Urinary bladder (tissue), 4 donors: Measurements from ENCODE around the gene PLD1. TPM values are rescaled to one million over a fixed set of nuclear protein-coding genes. Genes with fewer than 3 reads are reported as not detected.

Source experiments
- DNase-seq: peaks from one replicate; pipeline ENCODE4 v3.0.0-alpha.2; 2015; ENCODE audit errors: extremely low spot score
- H3K27ac ChIP-seq: one replicate; pipeline ENCODE4 v1.5.1; 2013; ENCODE audit warnings: low read depth, mild to moderate bottlenecking, moderate library complexity
- H3K36me3 ChIP-seq: one replicate; pipeline ENCODE4 v1.6.1; 2013; ENCODE audit warnings: mild to moderate bottlenecking, moderate library complexity; ENCODE audit not compliant: insufficient read depth
- H3K4me1 ChIP-seq: one replicate; pipeline ENCODE4 v1.6.1; 2013; ENCODE audit warnings: mild to moderate bottlenecking, moderate library complexity; ENCODE audit not compliant: insufficient read depth
- H3K4me3 ChIP-seq: one replicate; pipeline ENCODE4 v1.5.1; 2013; ENCODE audit warnings: low read depth, low read length
- WGBS: extraction: QIAGEN DNeasy Blood & Tissue Kit; methylation state at CpG from one replicate; pipeline ENCODE4 v1.1.7; 2013; 5-methylcytosine and 5-hydroxymethylcytosine counted together
- polyA plus RNA-seq: library from polyadenylated mRNA; stranded (reverse); fragments of 200-250 nt; gene quantifications from one replicate; pipeline ENCODE4 v1.2.3, GENCODE V29; 2013
- total RNA-seq: library from RNA; depleted of rRNA; stranded (reverse); fragments of >200 nt; gene quantifications from one replicate; pipeline ENCODE4 v1.2.3, GENCODE V29; 2014
- donor health status: healthy with polysubstance abuse.
- donor health status: healthy.

Gene PLD1
- total and polyA plus RNA-seq, 2 donors = 3.5 to 43.3 TPM

GRCh38 chr3:171833789-171834460 is 23.6 kb upstream of the PLD1 start:
- H3K36me3 ChIP-seq = no peaks in the 10 kb centered on the region
- no peak for DNase-seq
- H3K27ac ChIP-seq = no peak overlapping the region
- no peak overlapping the region for H3K4me3 ChIP-seq
- H3K4me1 ChIP-seq = no peaks in the 10 kb centered on the region
- 24% methylated on average over 3 of the region's 3 CpGs for WGBS

DNA sequence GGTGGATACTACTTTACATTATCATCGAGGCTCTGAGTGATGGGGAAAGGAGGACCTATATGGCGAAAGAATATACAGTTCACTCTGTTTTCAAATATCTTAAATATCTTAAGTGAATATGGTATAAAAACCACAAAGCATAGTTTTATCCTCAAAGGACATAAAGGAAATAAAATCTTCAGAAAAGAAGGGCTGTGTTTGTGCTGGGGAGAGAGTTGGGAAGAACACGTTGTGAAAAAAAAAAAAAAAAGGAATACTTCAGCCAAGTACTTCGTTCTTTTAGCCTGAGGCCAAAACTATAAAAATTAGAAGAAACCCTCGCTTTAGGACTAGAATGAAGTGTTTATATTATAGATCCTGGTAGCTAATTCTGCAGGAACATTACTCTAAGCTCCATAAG is 22.7 kb upstream of the PLD1 start:
- Histone ChIP-seq H3K4me1 (no peaks in the 10 kb centered on the region), H3K36me3 (no peaks in the 10 kb centered on the region), H3K27ac (no peak overlapping the region), H3K4me3 (no peak overlapping the region)
- no peak for DNase-seq
- WGBS = 43% methylated on average over 5 of the region's 5 CpGs

DNA sequence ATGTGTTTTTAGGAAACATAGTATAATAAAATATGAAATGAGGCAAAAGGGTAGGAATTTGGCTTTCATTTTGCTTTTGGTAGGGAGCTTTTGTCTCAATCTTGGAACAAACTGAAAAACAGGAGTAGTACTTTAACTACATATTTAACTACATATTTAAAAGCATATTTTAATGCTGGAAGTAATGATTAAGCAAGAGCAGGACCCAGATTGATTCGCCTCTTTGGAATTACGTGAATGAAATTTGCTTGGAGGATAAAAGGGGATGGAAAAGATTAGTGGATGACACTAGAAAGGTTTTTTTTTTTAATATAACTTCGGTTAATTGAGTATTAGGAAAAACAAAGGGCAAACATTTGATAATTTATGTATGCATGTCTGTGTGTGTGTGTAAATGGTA is 21.7 kb upstream of the PLD1 start:
- WGBS = 80% methylated on average over 3 of the region's 3 CpGs
- H3K4me1 ChIP-seq = no peaks in the 10 kb centered on the region
- no peak for DNase-seq
- H3K36me3 ChIP-seq = no peaks in the 10 kb centered on the region
- no peak overlapping the region for H3K4me3 ChIP-seq
- H3K27ac ChIP-seq = no peak overlapping the region

DNA sequence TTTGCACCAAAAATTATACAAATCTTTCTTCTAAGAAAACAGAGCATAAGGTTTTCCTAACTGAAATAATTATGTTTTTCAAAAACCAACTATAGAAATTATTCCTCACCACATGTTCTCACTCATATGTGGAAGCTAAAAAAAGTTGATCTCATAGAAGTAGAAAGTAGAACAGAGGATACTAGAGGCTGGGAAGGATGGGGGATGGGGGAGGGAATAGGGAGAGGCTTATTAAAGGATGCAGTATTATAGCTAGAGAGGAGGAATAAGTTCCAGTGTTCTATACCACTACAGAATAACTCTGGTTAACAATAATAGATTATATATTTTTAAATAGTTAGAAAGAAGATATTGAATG is 20.2 kb upstream of the PLD1 start:
- no peaks in the 10 kb centered on the region for H3K36me3 ChIP-seq

GRCh38 chr3:171829841-171830517 is 19.7 kb upstream of the PLD1 start:
- no peaks in the 10 kb centered on the region for H3K36me3 ChIP-seq
- H3K4me1 ChIP-seq = no peaks in the 10 kb centered on the region
- DNase-seq = no peak
- H3K4me3 ChIP-seq = no peak overlapping the region
- WGBS = 21% methylated on average over 6 of the region's 6 CpGs
- H3K27ac ChIP-seq = no peak overlapping the region

More for the DNA sequence above, 20.2 kb upstream of the PLD1 start:
- Histone ChIP-seq H3K4me1 (no peaks in the 10 kb centered on the region), H3K4me3 (no peak overlapping the region), H3K27ac (no peak overlapping the region)
- DNase-seq = no peak

DNA sequence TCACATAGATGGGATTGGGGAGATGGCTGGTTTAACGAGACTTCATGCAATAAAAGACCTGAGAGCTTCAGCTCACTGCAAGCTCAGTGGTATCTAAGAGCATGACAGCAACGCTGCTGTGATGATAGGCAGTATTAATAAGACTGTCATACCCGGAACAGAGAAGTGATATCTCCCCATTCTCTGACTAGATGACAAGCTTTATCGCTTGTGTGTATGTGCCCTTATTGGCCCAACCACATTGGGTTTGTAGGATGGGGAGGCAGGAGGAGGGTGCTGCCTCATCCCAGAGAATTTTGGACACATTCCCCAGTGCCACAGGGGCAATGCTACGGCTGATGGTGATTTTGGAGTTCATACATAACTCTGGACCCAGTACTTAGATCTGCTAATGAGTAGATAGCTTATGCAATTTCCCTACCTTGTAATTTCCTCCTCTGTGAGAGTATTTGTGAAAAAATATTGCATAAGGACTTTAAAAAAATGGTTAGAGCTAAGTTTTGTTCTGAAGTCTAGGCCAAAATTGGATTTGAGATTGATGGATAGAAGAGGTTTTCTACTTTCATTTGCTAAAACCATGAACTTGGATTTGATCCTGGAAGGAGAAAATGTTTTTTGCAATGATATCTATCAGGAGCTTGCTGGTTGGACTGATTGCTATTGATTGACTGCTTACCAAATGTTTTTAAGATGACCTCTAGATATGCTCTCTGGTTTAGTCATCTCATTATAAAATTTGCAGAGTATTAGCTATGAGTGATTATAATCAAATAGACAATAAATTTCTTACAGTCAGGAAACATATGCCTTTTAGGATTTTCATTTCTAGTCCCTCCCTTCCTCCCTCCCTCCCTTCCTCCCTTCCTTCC is 18.9 kb upstream of the PLD1 start:
- Histone ChIP-seq H3K36me3 (no peaks in the 10 kb centered on the region), H3K4me3 (no peak overlapping the region), H3K27ac (peak overlapping the region; percentile 46), H3K4me1 (no peaks in the 10 kb centered on the region)
- 80% methylated on average over 5 of the region's 5 CpGs for WGBS
- DNase-seq = no peak

DNA sequence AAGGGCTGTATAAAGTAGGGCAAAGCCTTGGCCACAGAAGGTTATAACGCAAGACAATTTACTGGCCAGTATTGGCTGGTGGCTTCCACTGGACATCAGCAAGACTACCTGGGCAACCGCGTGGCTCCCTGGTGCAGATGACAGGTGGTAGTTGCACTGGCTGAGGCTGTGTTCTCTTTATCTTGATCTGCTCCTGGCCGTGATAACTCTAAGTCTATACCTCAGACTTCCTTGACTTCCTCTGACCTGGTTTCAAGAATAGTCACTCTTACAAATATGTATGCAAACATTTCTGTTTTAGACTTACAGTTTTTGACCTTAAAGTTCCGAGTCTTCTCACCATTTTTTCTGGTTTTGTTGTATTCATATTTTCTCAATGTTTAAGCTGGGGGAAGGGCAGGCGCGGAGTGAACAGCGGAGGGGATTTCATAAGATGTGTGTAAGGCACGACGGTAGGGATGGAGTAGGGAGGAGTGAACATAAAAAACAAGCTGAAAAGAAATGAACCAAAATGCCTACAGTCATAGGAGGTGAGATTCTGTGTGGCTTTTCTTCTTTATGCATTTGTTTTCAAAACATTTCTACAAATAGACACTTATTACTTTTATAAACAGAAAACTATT is 17.7 kb upstream of the PLD1 start:
- Histone ChIP-seq H3K4me1 (no peaks in the 10 kb centered on the region), H3K4me3 (no peak overlapping the region), H3K27ac (no peak overlapping the region), H3K36me3 (no peaks in the 10 kb centered on the region)
- 72% methylated on average over 10 of the region's 10 CpGs for WGBS
- DNase-seq = no peak

GRCh38 chr3:171827385-171827784 is 17.1 kb upstream of the PLD1 start:
- no peak overlapping the region for H3K4me3 ChIP-seq
- H3K4me1 ChIP-seq = no peaks in the 10 kb centered on the region
- no peak for DNase-seq
- no peaks in the 10 kb centered on the region for H3K36me3 ChIP-seq
- H3K27ac ChIP-seq = no peak overlapping the region
- 96% methylated on average over 3 of the region's 3 CpGs for WGBS

DNA sequence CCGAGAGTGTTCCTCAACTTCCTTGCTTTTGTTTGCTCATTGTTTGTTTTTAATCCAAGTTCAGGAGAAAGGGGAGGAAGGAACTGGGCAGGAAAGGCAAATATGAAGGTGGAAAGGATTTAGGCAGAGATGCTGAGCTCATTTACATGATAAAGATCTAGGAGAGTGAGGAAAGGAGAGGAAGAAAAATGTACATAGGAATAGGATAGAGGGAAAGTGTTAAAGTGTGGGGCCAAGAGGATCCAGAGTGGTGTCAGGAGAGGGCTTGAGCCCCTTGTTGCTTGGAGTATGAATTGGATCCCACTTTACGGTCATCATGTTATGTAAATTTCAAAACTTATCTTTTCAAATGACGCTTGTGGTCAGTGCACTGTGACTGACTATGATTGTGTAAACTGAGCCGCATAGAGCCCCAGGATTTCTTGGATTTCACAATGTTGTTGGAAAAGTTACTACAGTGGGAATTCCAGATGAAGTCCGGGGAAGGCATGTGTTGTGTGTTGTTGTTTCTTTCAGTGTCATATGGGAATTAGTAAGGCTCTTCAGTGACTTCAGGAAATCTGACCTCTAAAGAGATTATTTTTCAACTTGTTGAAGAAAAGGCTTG is 15.0 kb upstream of the PLD1 start:
- Histone ChIP-seq H3K4me1 (no peaks in the 10 kb centered on the region), H3K4me3 (no peak overlapping the region), H3K36me3 (no peaks in the 10 kb centered on the region), H3K27ac (peak overlapping the region; percentile 15)
- 55% methylated on average over 5 of the region's 5 CpGs for WGBS
- no peak for DNase-seq

DNA sequence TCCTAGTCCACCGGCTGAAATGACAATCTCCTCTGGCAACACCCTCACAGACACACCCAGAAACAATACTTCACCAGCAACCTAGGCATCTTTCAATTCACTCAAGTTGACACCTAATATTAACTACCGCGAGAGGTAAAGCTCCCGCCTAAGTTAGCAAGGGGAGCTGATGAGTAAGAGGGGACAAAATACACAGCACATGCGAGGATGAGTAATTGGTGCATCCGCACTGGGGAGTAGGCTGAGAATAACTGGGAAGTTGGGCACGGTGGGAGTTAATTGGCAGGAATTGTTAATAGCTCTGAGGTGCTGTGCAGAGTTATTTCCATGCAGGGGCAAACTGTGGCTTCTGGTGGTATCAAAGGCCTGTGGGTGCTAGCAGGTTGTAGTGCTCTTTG is 14.5 kb upstream of the PLD1 start:
- no peaks in the 10 kb centered on the region for H3K4me1 ChIP-seq
- H3K27ac ChIP-seq = peak overlapping the region; percentile 15
- no peak for DNase-seq
- no peak overlapping the region for H3K4me3 ChIP-seq
- no peaks in the 10 kb centered on the region for H3K36me3 ChIP-seq
- 85% methylated on average over 7 of the region's 7 CpGs for WGBS

- DNase-seq = no peak
- H3K36me3 ChIP-seq = no peaks in the 10 kb centered on the region
- WGBS = 55% methylated on average over 6 of the region's 6 CpGs
- no peak overlapping the region for H3K4me3 ChIP-seq
- no peaks in the 10 kb centered on the region for H3K4me1 ChIP-seq
- H3K27ac ChIP-seq = no peak overlapping the region
Observed at GRCh38 chr3:171824116-171824515, 13.8 kb upstream of the PLD1 start.

DNA sequence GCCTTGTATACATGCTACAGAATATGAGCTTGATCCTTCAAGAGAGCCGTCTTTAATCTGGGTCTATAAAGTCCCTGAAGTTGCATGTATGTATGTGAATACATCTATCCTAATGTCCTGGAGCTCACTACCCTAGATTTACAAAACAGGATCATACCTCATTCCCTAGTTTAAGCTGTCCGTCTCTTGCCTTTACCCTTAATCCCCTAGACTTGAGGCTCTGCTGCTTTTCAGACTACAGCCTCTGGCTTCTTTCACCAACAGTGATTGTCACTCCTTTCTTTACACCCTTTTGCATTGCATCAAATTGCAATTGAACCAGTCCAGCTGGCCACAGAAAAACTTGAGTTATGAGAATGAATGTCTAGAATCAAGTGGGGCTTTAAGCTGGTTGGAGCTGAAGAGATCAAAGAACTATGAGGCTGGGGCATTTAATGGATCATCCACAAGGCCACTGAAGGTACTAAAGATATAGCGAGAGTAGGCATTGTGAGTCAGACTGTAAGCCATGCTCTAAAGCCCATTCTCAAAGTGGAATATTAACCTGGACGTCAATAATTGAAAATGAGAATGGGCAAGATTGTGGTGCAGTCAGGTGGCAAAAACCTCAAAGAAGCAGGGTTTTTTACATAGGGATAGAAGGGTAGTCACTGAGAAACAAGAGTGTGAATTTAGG is 12.3 kb upstream of the PLD1 start:
- no peaks in the 10 kb centered on the region for H3K36me3 ChIP-seq
- no peak for DNase-seq
- H3K4me3 ChIP-seq = no peak overlapping the region
- 94% methylated on average over 4 of the region's 4 CpGs for WGBS
- no peaks in the 10 kb centered on the region for H3K4me1 ChIP-seq
- no peak overlapping the region for H3K27ac ChIP-seq

DNA sequence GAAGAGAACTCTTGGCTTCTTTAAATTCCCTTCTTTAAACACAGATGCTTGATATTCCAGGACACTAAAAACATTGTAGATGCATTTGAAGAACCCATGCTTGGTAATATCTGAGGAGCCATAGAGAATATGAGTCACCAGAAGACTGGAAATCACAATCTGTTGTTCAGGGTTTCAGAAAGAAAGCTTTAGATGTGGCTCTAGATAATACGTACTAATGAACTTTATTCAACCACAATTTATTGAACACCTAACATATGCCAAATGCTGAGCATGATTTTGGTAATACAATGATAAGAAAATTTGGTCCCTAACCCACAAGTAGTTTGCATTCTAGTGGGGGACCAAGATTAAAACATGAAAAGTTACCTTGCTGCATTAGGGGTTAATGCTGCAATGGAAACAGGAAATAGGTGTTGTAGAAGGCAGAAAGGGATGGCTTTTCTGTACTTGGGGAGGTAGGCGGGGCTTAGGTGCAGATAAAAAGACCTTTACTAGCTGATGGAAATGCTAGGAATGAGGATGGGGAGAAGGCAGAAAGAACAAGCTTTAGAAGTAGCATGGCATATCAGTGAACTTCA is 11.6 kb upstream of the PLD1 start:
- no peak for DNase-seq
- H3K4me3 ChIP-seq = no peak overlapping the region
- H3K4me1 ChIP-seq = no peaks in the 10 kb centered on the region
- H3K36me3 ChIP-seq = no peaks in the 10 kb centered on the region
- 45% methylated on average over 2 of the region's 2 CpGs for WGBS
- H3K27ac ChIP-seq = no peak overlapping the region
